Nucleus accumbens (tissue), 56 donors: ENCODE measurements around the gene DLX3.

Source experiments
- DNase-seq, 56 donors: peaks; one replicate each; lab custom pipeline; 2025; lab: John Stamatoyannopoulos, UW

Gene DLX3

GRCh38 chr17:50026046-50026675, 31.1 kb upstream of the DLX3 start:
- DNase-seq: no peak

- no peak for DNase-seq
Observed at GRCh38 chr17:50024808-50025207, 29.8 kb upstream of the DLX3 start.

- no peak for DNase-seq
Observed at GRCh38 chr17:50023520-50023919, 28.5 kb upstream of the DLX3 start.

GRCh38 chr17:50022463-50023130, 27.6 kb upstream of the DLX3 start:
- DNase-seq: no peak

- no peak for DNase-seq
Observed at GRCh38 chr17:50021681-50022370, 26.8 kb upstream of the DLX3 start.

- DNase-seq: no peak
Observed at GRCh38 chr17:50020841-50021599, 26.0 kb upstream of the DLX3 start.

- DNase-seq: no peak
Observed at GRCh38 chr17:50018909-50019308, 23.9 kb upstream of the DLX3 start.

- no peak for DNase-seq
Observed at GRCh38 chr17:50015146-50015545, 20.1 kb upstream of the DLX3 start.

- no peak for DNase-seq
Observed at GRCh38 chr17:50014471-50015088, 19.6 kb upstream of the DLX3 start.

GRCh38 chr17:50013079-50013478, 18.1 kb upstream of the DLX3 start:
- DNase-seq: no peak

- no peak for DNase-seq
Observed at GRCh38 chr17:50009282-50009681, 14.3 kb upstream of the DLX3 start.

- DNase-seq: no peak
Observed at GRCh38 chr17:50003911-50004310, 8.9 kb upstream of the DLX3 start.

- no peak for DNase-seq
Observed at GRCh38 chr17:49998836-49999511, 4.0 kb upstream of the DLX3 start.

GRCh38 chr17:49997773-49998703, 3.0 kb upstream of the DLX3 start:
- DNase-seq: peak in 45 of 56 donors; percentile 6 to 77 (median 43)

- no peak for DNase-seq
Observed at GRCh38 chr17:49997301-49997650, 2.3 kb upstream of the DLX3 start.

GRCh38 chr17:49996495-49997300, 1.7 kb upstream of the DLX3 start:
- peak in 17 of 56 donors; percentile 2 to 55 (median 22) for DNase-seq

GRCh38 chr17:49996121-49996494, 1.1 kb upstream of the DLX3 start:
- no peak for DNase-seq
